ENCODE results near the gene CCDC39.

CCDC39 gene

DNA sequence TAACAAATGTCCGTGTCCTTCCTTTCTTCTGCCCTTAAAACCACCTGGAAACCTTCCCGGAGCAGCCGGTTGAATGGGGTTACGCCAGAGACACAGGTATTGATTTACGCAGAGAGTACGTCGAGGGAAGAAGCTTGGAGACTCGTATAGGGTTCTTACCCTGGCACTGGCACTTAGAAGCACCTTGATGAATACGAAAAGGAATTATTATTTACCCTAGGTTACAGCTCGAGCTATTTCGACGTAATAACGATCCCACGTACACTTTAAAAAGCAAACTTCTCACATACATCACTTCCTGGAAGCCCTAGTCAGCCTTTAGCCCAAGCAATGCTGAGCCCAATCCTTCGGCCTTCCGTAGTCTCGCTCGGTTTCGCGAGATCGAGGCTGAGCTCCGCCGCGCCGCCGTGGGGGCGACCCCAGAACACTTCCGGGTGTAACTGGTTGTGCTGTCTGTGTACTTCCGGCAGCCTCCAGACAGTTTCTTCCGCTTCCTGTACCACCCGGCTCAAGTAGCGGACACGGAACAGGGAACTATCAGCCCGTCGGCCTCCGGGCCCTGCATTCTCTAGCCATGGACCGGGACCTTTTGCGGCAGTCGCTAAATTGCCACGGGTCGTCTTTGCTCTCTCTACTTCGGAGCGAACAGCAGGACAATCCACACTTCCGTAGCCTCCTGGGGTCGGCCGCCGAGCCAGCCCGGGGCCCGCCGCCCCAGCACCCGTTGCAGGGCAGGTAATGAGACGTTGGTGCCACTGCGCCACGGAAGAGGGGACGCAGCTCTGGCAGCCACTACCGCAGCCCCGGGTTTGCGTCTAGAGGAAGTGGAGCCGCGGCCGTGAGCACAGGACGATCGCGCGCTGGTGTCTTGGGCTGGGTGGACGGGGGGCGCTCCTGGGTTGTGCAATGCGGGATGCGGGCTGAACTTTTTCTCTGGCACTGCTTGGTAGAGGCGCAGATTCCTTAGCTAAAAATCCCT lies 77.3 kb downstream of the CCDC39 start, which contains the start of gene TTC14:
Gene TTC14 (plus strand): TSS at position 476 of the 979 bp plus-strand sequence. CDS start 99 bp downstream, at position 575.
- TF ChIP-seq, protein P1, sequence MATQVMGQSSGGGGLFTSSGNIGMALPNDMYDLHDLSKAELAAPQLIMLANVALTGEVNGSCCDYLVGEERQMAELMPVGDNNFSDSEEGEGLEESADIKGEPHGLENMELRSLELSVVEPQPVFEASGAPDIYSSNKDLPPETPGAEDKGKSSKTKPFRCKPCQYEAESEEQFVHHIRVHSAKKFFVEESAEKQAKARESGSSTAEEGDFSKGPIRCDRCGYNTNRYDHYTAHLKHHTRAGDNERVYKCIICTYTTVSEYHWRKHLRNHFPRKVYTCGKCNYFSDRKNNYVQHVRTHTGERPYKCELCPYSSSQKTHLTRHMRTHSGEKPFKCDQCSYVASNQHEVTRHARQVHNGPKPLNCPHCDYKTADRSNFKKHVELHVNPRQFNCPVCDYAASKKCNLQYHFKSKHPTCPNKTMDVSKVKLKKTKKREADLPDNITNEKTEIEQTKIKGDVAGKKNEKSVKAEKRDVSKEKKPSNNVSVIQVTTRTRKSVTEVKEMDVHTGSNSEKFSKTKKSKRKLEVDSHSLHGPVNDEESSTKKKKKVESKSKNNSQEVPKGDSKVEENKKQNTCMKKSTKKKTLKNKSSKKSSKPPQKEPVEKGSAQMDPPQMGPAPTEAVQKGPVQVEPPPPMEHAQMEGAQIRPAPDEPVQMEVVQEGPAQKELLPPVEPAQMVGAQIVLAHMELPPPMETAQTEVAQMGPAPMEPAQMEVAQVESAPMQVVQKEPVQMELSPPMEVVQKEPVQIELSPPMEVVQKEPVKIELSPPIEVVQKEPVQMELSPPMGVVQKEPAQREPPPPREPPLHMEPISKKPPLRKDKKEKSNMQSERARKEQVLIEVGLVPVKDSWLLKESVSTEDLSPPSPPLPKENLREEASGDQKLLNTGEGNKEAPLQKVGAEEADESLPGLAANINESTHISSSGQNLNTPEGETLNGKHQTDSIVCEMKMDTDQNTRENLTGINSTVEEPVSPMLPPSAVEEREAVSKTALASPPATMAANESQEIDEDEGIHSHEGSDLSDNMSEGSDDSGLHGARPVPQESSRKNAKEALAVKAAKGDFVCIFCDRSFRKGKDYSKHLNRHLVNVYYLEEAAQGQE (IDR thresholded peaks at IDR 0.05; ENCODE audit: insufficient read depth in 1 of 2, low read depth in 2 of 2, low read length in 2 of 2), result no peak
- TF ChIP-seq POLR2AphosphoS5 (IDR thresholded peaks at IDR 0.05; ENCODE audit: low read depth, low read length), result peak; percentile 75
- TF ChIP-seq FOXP2 (optimal IDR thresholded peaks at IDR 0.05; ENCODE audit: borderline replicate concordance, extremely low read depth, extremely low read length, insufficient read depth), result peak; percentile 84
- peak; percentile 56; the same call in 1 of the 2 replicates for TF ChIP-seq SIN3A (IDR thresholded peaks at IDR 0.05; ENCODE audit: borderline replicate concordance, insufficient read depth, low read length)
- TF ChIP-seq TAF1 (IDR thresholded peaks at IDR 0.05; ENCODE audit: borderline replicate concordance, insufficient read depth, low read length), result peak; percentile 82; the same call in 1 of the 2 replicates

DNA sequence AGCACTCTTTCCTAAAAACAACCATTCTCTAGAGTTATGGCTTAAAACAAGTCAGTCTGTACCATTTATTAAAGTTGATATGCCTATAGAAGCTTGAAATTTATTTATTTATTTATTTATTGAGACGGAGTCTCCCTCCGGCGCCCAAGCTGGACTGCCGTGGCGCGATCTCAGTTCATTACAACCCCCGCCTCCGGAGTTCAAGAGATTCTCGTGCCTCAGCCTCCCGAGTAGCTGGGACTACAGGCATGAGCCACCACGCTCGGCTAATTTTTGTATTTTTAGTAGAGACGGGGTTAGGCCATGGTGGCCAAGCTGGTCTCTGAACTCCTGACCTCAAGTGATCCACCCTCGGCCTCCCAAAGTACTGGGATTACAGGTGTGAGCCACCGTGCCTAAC lies 78.8 kb downstream of the CCDC39 start:
- TF ChIP-seq FOXP2 (optimal IDR thresholded peaks at IDR 0.05; ENCODE audit: borderline replicate concordance, extremely low read depth, extremely low read length, insufficient read depth) (no peak), POLR2AphosphoS5 (IDR thresholded peaks at IDR 0.05; ENCODE audit: low read depth, low read length) (no peak)
- TF ChIP-seq, protein P1 (IDR thresholded peaks at IDR 0.05; ENCODE audit: insufficient read depth in 1 of 2, low read depth in 2 of 2, low read length in 2 of 2), result no peak

DNA sequence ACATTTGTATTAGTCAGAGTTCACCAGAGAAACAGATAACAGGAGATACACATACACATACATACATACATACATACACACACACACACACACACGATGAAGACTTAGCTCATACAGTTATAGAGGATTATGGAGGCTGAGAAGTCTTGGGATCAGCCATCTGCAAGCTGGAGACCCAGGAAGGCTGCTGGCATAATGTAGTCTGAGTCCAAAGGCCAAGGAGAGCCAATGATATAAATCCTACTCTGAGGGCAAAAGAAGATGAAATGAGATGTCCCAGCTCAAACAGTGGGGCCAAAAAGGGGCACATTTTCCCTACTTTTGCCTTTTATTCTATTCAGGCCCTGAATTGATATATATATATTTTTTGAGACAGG lies 83.7 kb downstream of the CCDC39 start:
- TF ChIP-seq FOXP2 (optimal IDR thresholded peaks at IDR 0.05; ENCODE audit: borderline replicate concordance, extremely low read depth, extremely low read length, insufficient read depth) (no peak), SIN3A (IDR thresholded peaks at IDR 0.05; ENCODE audit: borderline replicate concordance, insufficient read depth, low read length) (no peak), POLR2AphosphoS5 (IDR thresholded peaks at IDR 0.05; ENCODE audit: low read depth, low read length) (no peak), TAF1 (IDR thresholded peaks at IDR 0.05; ENCODE audit: borderline replicate concordance, insufficient read depth, low read length) (no peak)
- TF ChIP-seq, protein P1 (IDR thresholded peaks at IDR 0.05; ENCODE audit: insufficient read depth in 1 of 2, low read depth in 2 of 2, low read length in 2 of 2), result no peak

DNA sequence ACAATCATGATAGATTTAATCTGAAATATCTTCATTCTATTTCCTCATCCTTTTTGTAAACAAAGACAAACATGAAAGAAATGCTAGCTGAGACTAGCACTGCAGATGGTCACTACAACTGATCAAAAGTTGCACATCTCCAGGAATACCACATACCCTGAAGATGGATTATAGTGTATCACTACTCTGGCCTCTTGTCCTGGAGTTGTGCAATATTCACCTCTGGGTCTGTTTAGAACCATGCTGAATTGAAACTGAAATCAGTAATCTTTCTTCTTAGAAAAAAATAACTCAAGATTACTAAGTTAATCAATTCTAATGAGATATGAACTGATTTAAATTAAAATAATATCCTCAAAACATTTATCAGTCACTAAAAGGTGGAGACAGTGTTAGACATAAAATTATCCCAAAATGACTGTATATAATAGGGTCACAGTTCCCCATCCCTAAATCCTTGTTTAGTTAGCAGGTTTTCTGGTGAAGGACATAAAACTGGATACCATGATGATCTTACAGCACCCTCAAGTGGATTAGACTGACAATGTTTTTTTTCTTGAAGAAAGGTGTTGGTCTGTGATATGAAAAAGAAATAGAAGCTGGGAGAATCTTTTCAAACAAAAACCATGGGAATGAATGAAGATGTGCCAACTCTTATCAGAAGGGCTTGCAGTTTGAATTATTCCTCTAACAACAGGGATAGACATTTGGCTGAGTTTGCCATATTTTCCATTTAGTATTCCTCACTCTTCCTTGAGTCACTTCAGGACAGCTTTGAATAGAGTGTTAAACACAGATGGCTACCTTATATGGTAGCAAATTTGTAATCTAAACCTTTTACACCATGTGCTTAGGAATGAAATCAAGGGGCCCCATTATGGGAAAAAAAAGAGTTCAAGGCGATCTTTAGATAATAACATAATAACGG lies 84.4 kb downstream of the CCDC39 start:
- no peak for TF ChIP-seq POLR2AphosphoS5 (IDR thresholded peaks at IDR 0.05; ENCODE audit: low read depth, low read length)
- no peak for TF ChIP-seq FOXP2 (optimal IDR thresholded peaks at IDR 0.05; ENCODE audit: borderline replicate concordance, extremely low read depth, extremely low read length, insufficient read depth)
- TF ChIP-seq SIN3A (IDR thresholded peaks at IDR 0.05; ENCODE audit: borderline replicate concordance, insufficient read depth, low read length), result no peak
- TF ChIP-seq, protein P1 (IDR thresholded peaks at IDR 0.05; ENCODE audit: insufficient read depth in 1 of 2, low read depth in 2 of 2, low read length in 2 of 2), result no peak
- TF ChIP-seq TAF1 (IDR thresholded peaks at IDR 0.05; ENCODE audit: borderline replicate concordance, insufficient read depth, low read length), result no peak
